Stimulated activated effector memory CD8-positive, alpha-beta T cell treated with anti-CD3 and anti-CD28 coated beads, Interleukin-12 subunit alpha, Interleukin-12 subunit beta, amount 100 ng/mL, for 72 hours (primary cell): Measurements from ENCODE around the gene ADGB.
"Not testable (repeated sequence)": the region's sequence is repeated elsewhere in the genome, so short reads cannot be mapped to it uniquely, and the experiment has no call there.

Experiments
- ATAC-seq: fragments of 150-1000 bp; cut with Tn5 transposase; 2 replicates; pipeline ENCODE4 v1.10.0; 2021
- DNase-seq, 2 donors: peaks; one replicate each; pipeline ENCODE4 v3.0.0; 2021 to 2022; ENCODE audit warnings: low spot score in 2 of 2
- H3K27ac Mint-ChIP-seq: one replicate; pipeline ENCODE4 v1.8.0; 2022; ENCODE audit warnings: mild to moderate bottlenecking, mixed read lengths
- H3K36me3 Mint-ChIP-seq: one replicate; pipeline ENCODE4 v1.8.0; 2022; ENCODE audit warnings: mild to moderate bottlenecking, mixed read lengths
- H3K4me1 Mint-ChIP-seq: one replicate; pipeline ENCODE4 v1.8.0; 2022; ENCODE audit warnings: mixed read lengths
- H3K4me3 Mint-ChIP-seq: one replicate; pipeline ENCODE4 v1.8.0; 2022; ENCODE audit warnings: mild to moderate bottlenecking, mixed read lengths
- H3K9me3 Mint-ChIP-seq: one replicate; pipeline ENCODE4 v1.8.0; 2022; ENCODE audit warnings: mixed read lengths

ADGB gene

DNA sequence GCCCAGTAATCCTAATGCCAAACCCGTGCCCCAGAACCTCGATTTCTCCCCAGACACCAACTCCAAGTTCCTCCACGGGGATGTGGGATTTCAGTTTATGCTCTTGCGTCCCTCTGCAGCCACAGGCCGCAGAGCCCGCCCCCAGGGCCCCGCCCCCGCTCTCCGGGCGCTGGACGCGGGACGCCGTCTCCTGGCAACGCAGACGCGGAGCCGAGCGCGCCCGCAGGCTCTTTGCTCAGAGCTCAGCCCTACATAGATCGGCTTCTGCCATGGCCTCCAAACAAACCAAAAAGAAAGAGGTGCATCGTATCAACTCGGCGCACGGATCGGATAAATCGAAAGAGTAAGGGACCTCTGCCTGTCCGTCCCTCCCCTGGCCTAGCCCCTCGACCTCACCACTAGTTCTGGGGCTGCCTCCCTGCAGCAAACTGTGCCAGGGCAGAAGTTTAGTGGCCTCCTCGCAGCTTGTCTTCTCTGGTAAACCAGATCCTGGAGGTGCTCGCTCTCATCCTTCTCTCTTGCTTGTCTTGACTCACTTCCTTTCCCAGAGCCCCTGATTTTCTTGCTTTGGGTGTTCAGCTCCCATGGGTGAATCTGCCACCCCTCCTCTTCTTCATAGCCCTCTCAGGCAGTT is at the start of gene ADGB:
ADGB (plus strand) TSS at position 201 of the 634 bp plus-strand sequence; CDS start at position 270, 69 bp downstream.
- Mint-ChIP-seq H3K9me3 (peaks cover 4% of the 10 kb centered on the region), H3K36me3 (no peaks in the 10 kb centered on the region), H3K27ac (no peak within 1 kb of the TSS), H3K4me3 (no peak within 1 kb of the TSS), H3K4me1 (peaks cover 7% of the 10 kb centered on the region)
- DNase-seq (no peak), ATAC-seq (no peak)

DNA sequence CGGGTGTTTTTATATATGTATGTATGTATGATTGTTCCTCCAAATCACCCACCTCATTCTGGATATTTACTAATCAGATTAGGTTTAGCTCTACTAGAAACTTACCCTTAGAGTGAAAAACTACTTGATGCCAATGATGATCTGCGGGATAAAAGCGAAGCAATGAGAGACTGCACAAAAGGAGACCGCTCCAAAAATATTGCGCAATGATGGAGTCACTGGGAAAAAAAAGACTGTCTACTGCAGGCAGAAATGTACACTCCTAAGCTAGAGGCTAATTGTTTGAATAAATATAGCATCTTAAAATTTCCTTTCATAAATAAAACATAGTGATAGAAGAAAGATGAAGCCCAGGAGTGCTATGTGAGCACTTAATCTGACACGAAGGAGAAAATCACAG is 47.9 kb upstream of the ADGB start:
- no peaks in the 10 kb centered on the region for H3K4me1 Mint-ChIP-seq
- DNase-seq = no peak
- H3K36me3 Mint-ChIP-seq = no peaks in the 10 kb centered on the region
- H3K9me3 Mint-ChIP-seq = no peaks in the 10 kb centered on the region
- H3K4me3 Mint-ChIP-seq = no peak overlapping the region
- no peak overlapping the region for H3K27ac Mint-ChIP-seq
- no peak for ATAC-seq

DNA sequence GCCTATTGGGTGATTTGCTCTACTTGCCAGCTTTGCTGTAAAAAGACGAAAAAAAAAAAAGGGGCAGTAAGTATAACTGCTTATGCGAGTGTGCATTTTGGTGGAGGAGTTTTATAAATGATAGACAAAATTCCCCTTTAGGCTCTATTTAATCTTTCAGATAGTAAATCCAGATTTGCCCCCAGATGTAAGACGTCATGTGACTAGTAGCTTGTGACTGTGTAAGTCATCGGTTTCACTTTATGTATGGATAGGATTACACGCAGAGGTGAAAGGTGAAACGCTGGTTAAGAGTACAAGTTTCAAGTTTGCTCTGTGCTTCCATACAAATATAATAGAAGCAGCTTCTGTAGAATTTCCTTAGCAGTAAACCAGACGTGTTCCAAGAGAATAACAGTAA is 47.2 kb upstream of the ADGB start:
- DNase-seq (no peak), ATAC-seq (no peak)
- no peaks in the 10 kb centered on the region for H3K36me3 Mint-ChIP-seq
- H3K27ac Mint-ChIP-seq = no peak overlapping the region
- H3K4me1 Mint-ChIP-seq = no peaks in the 10 kb centered on the region
- no peaks in the 10 kb centered on the region for H3K9me3 Mint-ChIP-seq
- H3K4me3 Mint-ChIP-seq = no peak overlapping the region

DNA sequence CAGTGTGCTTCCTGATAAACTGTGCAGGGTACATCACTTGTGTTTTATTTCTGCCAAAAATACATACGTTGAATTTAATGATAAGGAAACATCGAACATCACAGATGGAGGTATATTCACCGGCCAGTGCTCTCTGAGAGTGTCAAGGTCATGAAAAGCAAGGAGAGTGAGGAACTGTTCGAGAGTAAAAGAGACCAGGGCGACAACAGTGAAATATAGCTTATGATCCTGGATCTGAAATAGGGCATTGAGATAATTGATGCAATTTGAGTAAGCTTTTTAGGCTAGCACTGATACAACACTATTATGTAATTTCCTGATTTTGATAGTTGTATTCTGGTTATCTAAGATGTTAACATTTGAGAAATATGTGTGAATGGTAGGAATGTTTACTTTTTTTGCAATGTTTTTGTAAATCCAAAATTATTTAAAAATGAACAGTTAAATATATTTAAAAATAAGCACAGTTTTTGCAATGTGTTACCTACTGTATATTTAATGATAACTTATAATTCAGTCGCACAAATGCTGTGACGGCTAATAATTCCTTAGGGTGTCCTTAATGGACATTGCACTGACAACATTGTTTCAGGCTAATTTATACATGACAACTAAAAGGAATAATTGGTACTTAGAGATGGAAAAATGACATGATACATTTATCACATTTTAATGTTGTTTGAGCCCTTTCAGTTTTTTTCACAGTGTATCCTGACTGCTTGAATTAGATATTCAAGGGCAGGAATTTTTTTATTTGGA is 45.2 kb upstream of the ADGB start:
- Mint-ChIP-seq H3K9me3 (no peaks in the 10 kb centered on the region), H3K27ac (no peak overlapping the region), H3K36me3 (no peaks in the 10 kb centered on the region), H3K4me1 (no peaks in the 10 kb centered on the region), H3K4me3 (no peak overlapping the region)
- no peak for DNase-seq
- no peak for ATAC-seq

DNA sequence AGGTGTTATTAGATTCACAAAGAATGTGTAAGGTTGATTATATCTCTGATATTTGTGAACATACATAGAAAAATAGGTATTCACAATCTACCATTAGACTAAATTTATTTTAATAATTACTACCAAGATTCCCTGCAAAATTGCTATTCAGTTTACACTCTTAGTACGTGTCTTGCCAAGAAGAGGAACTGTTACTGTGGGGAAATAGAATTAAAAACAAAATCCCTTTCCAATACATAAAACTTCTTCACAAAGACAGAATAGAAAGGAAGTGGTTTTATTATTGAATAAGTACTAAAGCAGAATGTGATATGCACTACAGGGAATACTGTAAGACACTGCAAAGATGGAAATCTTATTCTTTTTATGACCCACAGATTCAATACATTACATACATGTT is 38.2 kb upstream of the ADGB start:
- no peak overlapping the region for H3K27ac Mint-ChIP-seq
- H3K9me3 Mint-ChIP-seq = no peaks in the 10 kb centered on the region
- no peaks in the 10 kb centered on the region for H3K4me1 Mint-ChIP-seq
- ATAC-seq = no peak
- no peak overlapping the region for H3K4me3 Mint-ChIP-seq
- no peaks in the 10 kb centered on the region for H3K36me3 Mint-ChIP-seq
- DNase-seq = no peak

DNA sequence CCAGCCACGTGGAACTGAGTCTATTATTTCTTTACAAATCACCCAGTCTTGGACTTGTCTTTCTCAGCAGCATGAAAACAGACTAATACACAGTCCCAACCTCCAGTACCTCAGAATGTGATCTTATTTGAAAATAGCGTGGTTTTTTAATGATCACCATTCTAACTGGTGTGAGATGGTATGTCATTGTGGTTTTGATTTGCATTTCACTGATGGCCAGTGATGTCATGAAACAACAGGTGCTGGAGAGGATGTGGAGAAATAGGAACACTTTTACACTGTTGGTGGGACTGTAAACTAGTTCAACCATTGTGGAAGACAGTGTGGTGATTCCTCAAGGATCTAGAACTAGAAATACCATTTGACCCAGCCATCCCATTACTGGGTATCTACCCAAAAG is 32.1 kb upstream of the ADGB start:
- not testable (repeated sequence) for DNase-seq, H3K4me3 Mint-ChIP-seq, H3K36me3 Mint-ChIP-seq, ATAC-seq, H3K4me1 Mint-ChIP-seq, H3K27ac Mint-ChIP-seq
- H3K9me3 Mint-ChIP-seq = peaks cover 16% of the 10 kb centered on the region

DNA sequence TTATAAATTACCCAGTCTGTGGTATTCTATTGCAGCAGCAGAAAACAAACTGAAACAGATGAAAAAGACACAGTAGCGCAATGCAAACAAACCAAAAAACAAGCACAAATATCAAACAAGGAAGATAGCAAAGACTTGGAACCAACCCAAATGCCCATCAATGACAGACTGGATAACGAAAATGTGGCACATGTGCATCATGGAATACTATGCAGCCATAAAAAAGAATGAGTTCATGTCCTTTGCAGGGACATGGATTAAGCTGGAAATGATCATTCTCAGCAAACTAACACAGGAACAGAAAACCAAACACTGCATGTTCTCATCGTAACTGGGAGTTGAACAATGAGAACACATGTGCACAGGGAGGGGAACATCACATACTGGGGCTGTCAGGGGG is 30.2 kb upstream of the ADGB start:
- not testable (repeated sequence) for H3K4me1 Mint-ChIP-seq, DNase-seq, ATAC-seq, H3K4me3 Mint-ChIP-seq, H3K27ac Mint-ChIP-seq, H3K36me3 Mint-ChIP-seq
- peaks cover 19% of the 10 kb centered on the region for H3K9me3 Mint-ChIP-seq

DNA sequence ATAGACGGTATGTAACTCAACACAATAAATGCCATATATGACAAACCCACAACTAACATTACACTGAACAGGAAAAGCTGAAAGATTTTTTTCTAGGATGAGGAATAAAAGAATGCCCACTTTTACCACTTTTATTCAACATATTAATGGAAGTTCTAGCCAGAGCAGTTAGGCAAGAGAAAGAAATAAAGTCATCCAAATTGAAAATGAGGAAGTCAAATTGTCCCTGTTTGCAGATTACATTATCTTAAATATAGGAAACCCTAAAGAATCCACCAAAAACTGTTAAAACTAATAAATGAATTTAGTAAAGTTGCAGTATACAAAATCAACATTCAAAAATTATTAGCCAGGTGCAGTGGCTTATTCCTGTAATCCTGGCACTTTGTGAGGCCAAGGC is 24.6 kb upstream of the ADGB start:
- DNase-seq = no peak
- H3K4me3 Mint-ChIP-seq = no peak overlapping the region
- no peak overlapping the region for H3K27ac Mint-ChIP-seq
- ATAC-seq = no peak
- H3K9me3 Mint-ChIP-seq = peaks cover 18% of the 10 kb centered on the region
- no peaks in the 10 kb centered on the region for H3K4me1 Mint-ChIP-seq
- H3K36me3 Mint-ChIP-seq = no peaks in the 10 kb centered on the region

DNA sequence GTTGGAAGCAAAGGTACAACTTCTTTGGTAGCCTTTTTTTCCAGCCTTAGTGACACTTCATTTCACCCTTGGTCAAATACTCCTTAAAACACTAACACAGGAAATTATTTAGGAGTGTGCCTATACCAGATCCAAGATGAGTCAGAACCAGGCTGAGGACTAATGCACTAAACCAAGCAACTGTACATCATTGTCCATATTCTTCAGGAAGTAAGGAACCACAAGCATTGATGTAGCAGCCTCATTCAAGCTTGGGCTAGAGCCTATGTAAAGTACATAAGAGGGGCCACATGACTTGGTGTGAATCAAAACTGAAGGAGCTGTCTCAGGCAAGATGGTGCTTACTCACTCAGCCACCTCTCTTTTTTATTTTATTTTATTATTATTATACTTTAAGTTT is 20.7 kb upstream of the ADGB start:
- Mint-ChIP-seq H3K4me3 (no peak overlapping the region), H3K27ac (no peak overlapping the region), H3K4me1 (no peaks in the 10 kb centered on the region), H3K9me3 (peaks cover 7% of the 10 kb centered on the region), H3K36me3 (no peaks in the 10 kb centered on the region)
- ATAC-seq (no peak), DNase-seq (no peak)

DNA sequence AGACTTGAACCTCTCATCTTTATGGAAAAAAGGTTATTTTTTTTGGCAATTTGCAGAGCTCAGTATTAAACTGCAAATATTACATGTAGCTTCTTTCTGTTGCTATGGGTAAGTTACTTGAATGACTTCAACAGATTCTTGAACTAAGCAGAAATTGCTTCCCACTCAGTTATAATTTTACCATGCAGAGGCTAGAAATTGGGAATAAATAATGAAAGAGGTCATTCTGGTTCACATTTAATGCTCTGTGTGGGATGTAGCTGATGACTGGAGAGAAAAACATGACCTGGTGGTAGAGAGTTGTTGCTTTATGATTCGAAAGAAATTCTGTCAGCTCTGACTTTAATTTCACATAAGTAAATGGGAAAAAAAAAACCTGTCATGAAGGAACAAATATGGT is 16.8 kb upstream of the ADGB start:
- H3K4me1 Mint-ChIP-seq = no peaks in the 10 kb centered on the region
- no peak for ATAC-seq
- no peak for DNase-seq
- peaks cover 4% of the 10 kb centered on the region for H3K9me3 Mint-ChIP-seq
- H3K36me3 Mint-ChIP-seq = no peaks in the 10 kb centered on the region
- no peak overlapping the region for H3K27ac Mint-ChIP-seq
- no peak overlapping the region for H3K4me3 Mint-ChIP-seq

DNA sequence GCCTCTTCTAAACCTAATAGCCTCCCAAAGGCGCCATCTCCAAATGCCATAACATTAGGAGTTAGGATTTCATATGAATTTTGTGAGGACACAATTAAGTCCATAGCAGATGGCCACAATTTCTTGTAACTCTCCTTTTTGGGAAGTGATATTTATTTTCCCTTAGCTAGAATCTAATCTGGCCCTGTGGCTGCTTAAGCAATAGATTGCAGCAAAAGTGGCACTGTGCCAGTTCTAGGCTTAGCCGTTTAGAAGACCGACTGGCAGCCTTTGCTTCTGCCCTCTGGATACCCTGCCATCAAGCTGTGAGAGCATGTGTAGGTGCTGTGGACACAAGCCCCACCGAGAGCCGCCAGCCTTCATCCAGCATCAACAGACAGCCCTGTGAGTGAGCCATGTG is 15.9 kb upstream of the ADGB start:
- Mint-ChIP-seq H3K4me1 (no peaks in the 10 kb centered on the region), H3K4me3 (no peak overlapping the region), H3K9me3 (peaks cover 4% of the 10 kb centered on the region), H3K27ac (no peak overlapping the region), H3K36me3 (no peaks in the 10 kb centered on the region)
- DNase-seq (no peak), ATAC-seq (no peak)

DNA sequence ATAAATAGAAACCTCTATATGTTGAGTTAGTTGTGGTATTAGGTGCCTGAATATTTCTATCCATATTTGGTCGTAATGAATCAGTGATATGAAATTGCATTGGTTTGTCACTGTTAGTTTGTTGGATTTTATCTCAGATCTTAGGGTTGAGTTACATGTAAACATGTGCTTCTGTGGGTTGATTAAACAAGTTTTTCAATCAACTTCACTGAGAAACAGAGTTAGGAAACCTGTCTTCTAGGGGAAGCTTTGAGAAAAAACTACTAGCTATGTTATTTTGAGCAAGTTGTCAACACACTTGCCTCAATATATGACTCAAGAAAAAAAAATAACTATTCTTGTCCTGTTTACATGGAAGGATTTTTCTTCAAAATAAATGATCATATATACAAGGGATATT is 14.8 kb upstream of the ADGB start:
- no peak overlapping the region for H3K27ac Mint-ChIP-seq
- no peak for ATAC-seq

DNA sequence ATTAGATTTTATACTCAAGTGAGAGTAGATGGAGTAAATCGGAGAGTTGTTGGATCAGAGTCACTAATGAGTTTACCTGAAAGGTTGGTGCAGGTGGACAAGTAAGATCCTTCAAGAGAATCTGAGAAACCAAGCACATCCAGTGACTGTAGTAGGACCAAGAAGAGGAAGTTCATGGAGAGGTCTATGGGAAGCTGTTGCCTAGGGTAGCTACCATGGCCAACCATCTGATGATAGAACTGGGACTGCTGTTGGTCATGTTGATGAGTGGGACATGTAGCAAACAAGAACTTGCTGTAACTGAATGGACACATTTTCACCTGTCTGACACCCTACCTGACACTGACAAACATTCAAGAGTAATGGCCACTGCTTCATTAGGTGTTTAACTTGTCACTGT is 11.3 kb upstream of the ADGB start:
- Mint-ChIP-seq H3K4me1 (no peaks in the 10 kb centered on the region), H3K27ac (no peak overlapping the region), H3K4me3 (no peak overlapping the region), H3K9me3 (no peaks in the 10 kb centered on the region), H3K36me3 (no peaks in the 10 kb centered on the region)
- no peak for ATAC-seq
- no peak for DNase-seq

More for the DNA sequence above, 14.8 kb upstream of the ADGB start:
- no peaks in the 10 kb centered on the region for H3K4me1 Mint-ChIP-seq
- no peaks in the 10 kb centered on the region for H3K36me3 Mint-ChIP-seq
- peaks cover 4% of the 10 kb centered on the region for H3K9me3 Mint-ChIP-seq
- DNase-seq = no peak
- no peak overlapping the region for H3K4me3 Mint-ChIP-seq

DNA sequence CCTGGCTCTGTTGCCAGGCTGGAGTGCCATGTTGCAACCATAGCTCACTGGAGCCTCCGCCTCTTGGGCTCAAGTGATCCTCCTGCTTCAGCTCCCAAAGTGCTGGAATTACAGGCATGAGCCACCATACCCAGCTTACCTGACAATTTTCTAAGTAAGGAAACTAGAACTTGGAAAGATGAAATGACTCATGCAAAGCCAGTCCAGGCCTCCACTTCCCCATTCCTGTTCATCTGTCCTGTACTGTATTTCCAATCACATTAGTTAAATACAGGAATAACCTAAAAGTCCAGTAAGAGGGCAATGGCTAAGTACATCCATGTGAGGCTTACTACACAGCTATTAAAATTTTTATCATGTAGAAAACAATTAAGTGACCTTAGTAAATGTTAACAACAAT is 8.3 kb upstream of the ADGB start:
- ATAC-seq (no peak), DNase-seq (no peak)
- no peak overlapping the region for H3K27ac Mint-ChIP-seq
- no peaks in the 10 kb centered on the region for H3K9me3 Mint-ChIP-seq
- H3K4me1 Mint-ChIP-seq = no peaks in the 10 kb centered on the region
- no peak overlapping the region for H3K4me3 Mint-ChIP-seq
- H3K36me3 Mint-ChIP-seq = no peaks in the 10 kb centered on the region

DNA sequence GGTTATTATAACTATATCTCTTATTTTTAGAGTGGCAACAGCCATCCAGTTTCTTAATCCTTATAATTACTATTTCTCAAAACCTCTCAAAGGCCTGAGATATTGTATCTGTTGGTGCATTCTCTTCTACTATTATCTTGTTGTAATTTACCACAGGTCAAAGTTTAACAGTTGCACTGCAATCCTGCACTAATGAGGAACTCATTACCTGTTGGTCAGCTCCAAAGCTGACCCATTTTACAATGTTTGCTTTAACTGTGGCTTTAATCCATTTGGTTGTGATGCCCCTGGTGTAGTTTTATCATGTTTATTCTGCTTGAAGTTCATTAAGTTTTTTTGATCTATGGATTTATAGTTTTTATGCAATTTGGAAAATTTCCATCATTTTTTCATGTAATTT is 6.3 kb upstream of the ADGB start:
- no peak overlapping the region for H3K27ac Mint-ChIP-seq
- no peak for ATAC-seq

DNA sequence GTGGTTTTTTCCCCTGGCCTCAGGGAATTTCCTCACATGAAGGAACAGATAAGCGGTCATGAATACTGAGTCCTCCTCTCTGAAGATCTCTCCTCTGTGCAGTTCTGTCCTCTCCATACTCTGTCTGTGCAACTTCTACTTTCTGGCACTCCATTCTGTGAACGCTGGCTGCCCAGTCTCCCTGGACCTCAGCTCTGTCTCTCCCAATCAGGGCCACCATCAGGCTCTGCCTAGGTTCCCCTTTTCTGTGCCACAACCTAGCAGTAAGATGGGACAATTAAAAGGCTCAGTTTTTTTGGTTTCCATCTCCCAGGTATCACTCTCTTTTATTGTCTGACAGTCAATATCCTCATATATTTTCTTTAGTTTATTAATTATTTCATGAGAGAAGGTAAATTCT is 4.8 kb upstream of the ADGB start:
- no peak for DNase-seq
- no peak for ATAC-seq
- no peaks in the 10 kb centered on the region for H3K36me3 Mint-ChIP-seq
- no peak overlapping the region for H3K4me3 Mint-ChIP-seq
- peaks cover 2% of the 10 kb centered on the region for H3K4me1 Mint-ChIP-seq
- no peaks in the 10 kb centered on the region for H3K9me3 Mint-ChIP-seq
- H3K27ac Mint-ChIP-seq = no peak overlapping the region

More for the DNA sequence above, 6.3 kb upstream of the ADGB start:
- Mint-ChIP-seq H3K36me3 (no peaks in the 10 kb centered on the region), H3K4me1 (no peaks in the 10 kb centered on the region), H3K4me3 (no peak overlapping the region), H3K9me3 (no peaks in the 10 kb centered on the region)
- DNase-seq = no peak
